Panc1 (cell line): ENCODE results near the gene ZFAND6. TPM values are rescaled to one million over a fixed set of nuclear protein-coding genes. Genes with fewer than 3 reads are reported as not detected.

ENCODE experiments used
- ATAC-seq: fragments of 200-7000 bp; cut with Tn5 transposase; 2 replicates; pipeline ENCODE4 v1.9.1; 2020; ENCODE audit warnings: mild to moderate bottlenecking, moderate library complexity
- BruUV-seq: library from RNA; stranded (reverse); fragments of 400-500 nt; replicated peaks from 2 replicates; lab custom pipeline; 2021; lab: Mats Ljungman, UMichigan
- CTCF ChIA-PET: fragments of 300-600 bp; sonication (Branson Sonifier 250); formaldehyde crosslinking; loops from one replicate; lab custom pipeline; 2022; ENCODE audit warnings: antibody characterized with exemption; lab: Charles Lee
- POLR2A ChIA-PET: fragments of 300-600 bp; sonication (Branson Sonifier 250); formaldehyde crosslinking; loops from one replicate; lab custom pipeline; 2022; ENCODE audit warnings: antibody characterized with exemption; lab: Charles Lee
- DNase-seq: peaks from one replicate; pipeline ENCODE4 v3.0.0-alpha.2; 2010; ENCODE audit warnings: low read depth, low spot score
- H3K27ac ChIP-seq: 2 replicates; pipeline ENCODE4 v1.5.1; 2011; ENCODE audit warnings: mild to moderate bottlenecking, low read length, inconsistent platforms
- H3K27me3 ChIP-seq: fragments of 200-500 bp; sonication (Bioruptor generic); 2 replicates; pipeline ENCODE4 v1.6.0; 2014; ENCODE audit warnings: low read length, inconsistent platforms; ENCODE audit not compliant: control insufficient read depth, insufficient read depth
- H3K36me3 ChIP-seq: fragments of 200-500 bp; sonication (Bioruptor generic); 2 replicates; pipeline ENCODE4 v1.5.1; 2014; ENCODE audit warnings: inconsistent platforms, mild to moderate bottlenecking, low read length, moderate library complexity; ENCODE audit not compliant: control insufficient read depth, insufficient read depth
- H3K4me1 ChIP-seq: 2 replicates; pipeline ENCODE4 v1.5.1; 2011; ENCODE audit warnings: inconsistent platforms, mild to moderate bottlenecking, low read length, moderate library complexity; ENCODE audit not compliant: control insufficient read depth, insufficient read depth
- H3K4me3 ChIP-seq, 2 experiments: 2 replicates each; pipeline ENCODE4 v1.5.1; 2011 to 2012; ENCODE audit warnings: low read depth in 2 of 2, low read length in 2 of 2, mild to moderate bottlenecking in 2 of 2, inconsistent platforms in 1 of 2, moderate library complexity in 1 of 2
- H3K9me3 ChIP-seq: fragments of 200-500 bp; sonication (Bioruptor generic); 2 replicates; pipeline ENCODE4 v1.5.1; 2014; ENCODE audit warnings: low read depth, mild to moderate bottlenecking, inconsistent platforms, low read length, moderate library complexity; ENCODE audit not compliant: control insufficient read depth, insufficient read depth
- POLR2AphosphoS5 ChIP-seq: IDR thresholded peaks from 2 replicates; pipeline ENCODE4 v1.6.1; 2012; ENCODE audit warnings: mild to moderate bottlenecking, low read depth, low read length, moderate library complexity
- SIN3A ChIP-seq: IDR thresholded peaks from 2 replicates; pipeline ENCODE4 v1.6.1; 2012; ENCODE audit warnings: low read depth, mild to moderate bottlenecking, low read length, moderate library complexity, borderline replicate concordance; ENCODE audit not compliant: insufficient read depth
- TCF7L2 ChIP-seq: IDR thresholded peaks from 2 replicates; pipeline ENCODE4 v1.6.1; 2011; ENCODE audit warnings: mild to moderate bottlenecking, low read depth, low read length, inconsistent platforms
- in situ Hi-C: cut with HindIII; loops from 2 replicates; pipeline ENCODE4 v1.10.0; 2016; ENCODE audit warnings: low sequenced_read_pairs, low pct_unique_long_range_greater_than_20kb
- intact Hi-C: fragments of 100-400 bp; cut with micrococcal nuclease; formaldehyde crosslinking; loops from one replicate; pipeline ENCODE4 v1.10.0; 2022; ENCODE audit not compliant: unreplicated experiment
- total RNA-seq: library from RNA; stranded (reverse); gene quantifications from one replicate; pipeline ENCODE4 v1.2.1, GENCODE V29; 2021; ENCODE audit not compliant: unreplicated experiment
- TF ChIP-seq, protein P1 (sequence below), 2 experiments: IDR thresholded peaks; 2 replicates each; pipeline ENCODE4 v1.6.1; 2011 to 2012; ENCODE audit warnings: low read depth in 2 of 2, control low read depth in 1 of 2, low read length in 1 of 2, mild to moderate bottlenecking in 1 of 2, moderate library complexity in 1 of 2; ENCODE audit not compliant: insufficient read depth in 1 of 2
- TF ChIP-seq, protein P2 (sequence below): fragments of 450-650 bp; IDR thresholded peaks from 2 replicates; pipeline ENCODE4 v1.5.1; 2017; ENCODE audit warnings: mild to moderate bottlenecking

ZFAND6 gene
- total RNA-seq, 1 experiment from 2014 or later, result 73.0 TPM

DNA sequence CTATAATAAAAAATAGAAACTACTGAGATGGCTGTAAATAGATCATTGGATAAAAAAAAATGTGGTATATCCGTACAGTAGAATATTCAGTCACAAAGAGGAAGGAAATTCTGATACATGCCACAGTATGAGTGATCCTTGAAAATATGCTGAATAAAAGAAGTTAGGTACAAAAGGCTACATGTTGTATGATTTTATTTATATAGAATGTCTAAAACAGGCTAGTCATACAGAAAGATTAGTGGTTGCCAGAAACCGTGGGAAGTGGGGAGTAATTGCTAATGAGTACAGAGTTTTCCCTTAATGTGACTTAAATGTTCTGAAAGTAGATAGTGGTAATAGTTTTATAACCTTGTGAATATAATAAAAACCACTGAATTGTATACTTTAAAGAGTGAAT lies 68.4 kb downstream of the ZFAND6 start:
- CTCF ChIA-PET, result no interaction called here
- peaks cover 10% of the 10 kb centered on the region; the same call in 1 of the 2 replicates for H3K36me3 ChIP-seq
- intact Hi-C loops, result no loop called here
- no peaks in the 10 kb centered on the region for H3K27me3 ChIP-seq
- H3K9me3 ChIP-seq, result no peaks in the 10 kb centered on the region
- ATAC-seq, result no peak
- H3K27ac ChIP-seq, result no peak overlapping the region
- TF ChIP-seq POLR2AphosphoS5 (no peak), SIN3A (no peak), TCF7L2 (no peak)
- TF ChIP-seq, protein P1, sequence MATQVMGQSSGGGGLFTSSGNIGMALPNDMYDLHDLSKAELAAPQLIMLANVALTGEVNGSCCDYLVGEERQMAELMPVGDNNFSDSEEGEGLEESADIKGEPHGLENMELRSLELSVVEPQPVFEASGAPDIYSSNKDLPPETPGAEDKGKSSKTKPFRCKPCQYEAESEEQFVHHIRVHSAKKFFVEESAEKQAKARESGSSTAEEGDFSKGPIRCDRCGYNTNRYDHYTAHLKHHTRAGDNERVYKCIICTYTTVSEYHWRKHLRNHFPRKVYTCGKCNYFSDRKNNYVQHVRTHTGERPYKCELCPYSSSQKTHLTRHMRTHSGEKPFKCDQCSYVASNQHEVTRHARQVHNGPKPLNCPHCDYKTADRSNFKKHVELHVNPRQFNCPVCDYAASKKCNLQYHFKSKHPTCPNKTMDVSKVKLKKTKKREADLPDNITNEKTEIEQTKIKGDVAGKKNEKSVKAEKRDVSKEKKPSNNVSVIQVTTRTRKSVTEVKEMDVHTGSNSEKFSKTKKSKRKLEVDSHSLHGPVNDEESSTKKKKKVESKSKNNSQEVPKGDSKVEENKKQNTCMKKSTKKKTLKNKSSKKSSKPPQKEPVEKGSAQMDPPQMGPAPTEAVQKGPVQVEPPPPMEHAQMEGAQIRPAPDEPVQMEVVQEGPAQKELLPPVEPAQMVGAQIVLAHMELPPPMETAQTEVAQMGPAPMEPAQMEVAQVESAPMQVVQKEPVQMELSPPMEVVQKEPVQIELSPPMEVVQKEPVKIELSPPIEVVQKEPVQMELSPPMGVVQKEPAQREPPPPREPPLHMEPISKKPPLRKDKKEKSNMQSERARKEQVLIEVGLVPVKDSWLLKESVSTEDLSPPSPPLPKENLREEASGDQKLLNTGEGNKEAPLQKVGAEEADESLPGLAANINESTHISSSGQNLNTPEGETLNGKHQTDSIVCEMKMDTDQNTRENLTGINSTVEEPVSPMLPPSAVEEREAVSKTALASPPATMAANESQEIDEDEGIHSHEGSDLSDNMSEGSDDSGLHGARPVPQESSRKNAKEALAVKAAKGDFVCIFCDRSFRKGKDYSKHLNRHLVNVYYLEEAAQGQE (IDR thresholded peaks at IDR 0.05; ENCODE audit: insufficient read depth in 1 of 2, low read depth in 2 of 2, low read length in 1 of 2), result no peak
- TF ChIP-seq, protein P2, sequence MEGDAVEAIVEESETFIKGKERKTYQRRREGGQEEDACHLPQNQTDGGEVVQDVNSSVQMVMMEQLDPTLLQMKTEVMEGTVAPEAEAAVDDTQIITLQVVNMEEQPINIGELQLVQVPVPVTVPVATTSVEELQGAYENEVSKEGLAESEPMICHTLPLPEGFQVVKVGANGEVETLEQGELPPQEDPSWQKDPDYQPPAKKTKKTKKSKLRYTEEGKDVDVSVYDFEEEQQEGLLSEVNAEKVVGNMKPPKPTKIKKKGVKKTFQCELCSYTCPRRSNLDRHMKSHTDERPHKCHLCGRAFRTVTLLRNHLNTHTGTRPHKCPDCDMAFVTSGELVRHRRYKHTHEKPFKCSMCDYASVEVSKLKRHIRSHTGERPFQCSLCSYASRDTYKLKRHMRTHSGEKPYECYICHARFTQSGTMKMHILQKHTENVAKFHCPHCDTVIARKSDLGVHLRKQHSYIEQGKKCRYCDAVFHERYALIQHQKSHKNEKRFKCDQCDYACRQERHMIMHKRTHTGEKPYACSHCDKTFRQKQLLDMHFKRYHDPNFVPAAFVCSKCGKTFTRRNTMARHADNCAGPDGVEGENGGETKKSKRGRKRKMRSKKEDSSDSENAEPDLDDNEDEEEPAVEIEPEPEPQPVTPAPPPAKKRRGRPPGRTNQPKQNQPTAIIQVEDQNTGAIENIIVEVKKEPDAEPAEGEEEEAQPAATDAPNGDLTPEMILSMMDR, result no peak
- no peaks in the 10 kb centered on the region for H3K4me1 ChIP-seq
- in situ Hi-C loops, result no loop called here
- POLR2A ChIA-PET, result no interaction called here
- BruUV-seq, result no TSS peak
- DNase-seq, result no peak
- no peak overlapping the region for H3K4me3 ChIP-seq

DNA sequence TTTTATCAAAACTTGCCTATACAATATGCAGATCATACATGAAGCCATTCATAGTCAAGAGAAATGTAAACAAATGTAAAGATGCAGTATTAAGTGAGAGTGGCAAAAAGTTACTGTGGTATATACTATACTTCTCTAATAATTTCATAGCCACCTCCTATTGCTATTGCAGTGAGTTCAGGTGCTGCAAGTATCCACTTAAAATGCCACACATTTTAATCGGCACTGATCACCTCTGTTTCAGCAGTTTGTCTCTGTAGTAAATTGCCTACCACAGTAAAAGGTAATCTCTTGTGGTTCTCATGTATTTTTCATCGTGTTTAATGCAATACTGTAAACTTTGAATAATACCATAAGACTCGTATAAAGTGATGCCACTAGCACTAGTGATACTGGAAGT lies 72.9 kb downstream of the ZFAND6 start:
- ChIA-PET POLR2A (no interaction called here), CTCF (no interaction called here)
- in situ Hi-C loops, result no loop called here
- H3K4me1 ChIP-seq, result no peaks in the 10 kb centered on the region
- TF ChIP-seq, protein P2, result no peak
- no peak for TF ChIP-seq POLR2AphosphoS5
- TF ChIP-seq, protein P1 (IDR thresholded peaks at IDR 0.05; ENCODE audit: insufficient read depth in 1 of 2, low read depth in 2 of 2, low read length in 1 of 2), result no peak
- TF ChIP-seq SIN3A, result no peak
- TF ChIP-seq TCF7L2, result no peak
- intact Hi-C loops, result no loop called here
- H3K36me3 ChIP-seq, result peaks cover 12% of the 10 kb centered on the region; the same call in 1 of the 2 replicates
- no peak overlapping the region for H3K4me3 ChIP-seq
- H3K9me3 ChIP-seq, result no peaks in the 10 kb centered on the region
- ATAC-seq (no peak), DNase-seq (no peak)
- H3K27me3 ChIP-seq, result no peaks in the 10 kb centered on the region
- no TSS peak for BruUV-seq
- no peak overlapping the region for H3K27ac ChIP-seq
